Activated gamma-delta T cell (primary cell): Measurements from ENCODE around the gene PGBD1.

Experiments
- DNase-seq: peaks from one replicate; lab custom pipeline; 2025; lab: John Stamatoyannopoulos, UW

The PGBD1 gene

DNA sequence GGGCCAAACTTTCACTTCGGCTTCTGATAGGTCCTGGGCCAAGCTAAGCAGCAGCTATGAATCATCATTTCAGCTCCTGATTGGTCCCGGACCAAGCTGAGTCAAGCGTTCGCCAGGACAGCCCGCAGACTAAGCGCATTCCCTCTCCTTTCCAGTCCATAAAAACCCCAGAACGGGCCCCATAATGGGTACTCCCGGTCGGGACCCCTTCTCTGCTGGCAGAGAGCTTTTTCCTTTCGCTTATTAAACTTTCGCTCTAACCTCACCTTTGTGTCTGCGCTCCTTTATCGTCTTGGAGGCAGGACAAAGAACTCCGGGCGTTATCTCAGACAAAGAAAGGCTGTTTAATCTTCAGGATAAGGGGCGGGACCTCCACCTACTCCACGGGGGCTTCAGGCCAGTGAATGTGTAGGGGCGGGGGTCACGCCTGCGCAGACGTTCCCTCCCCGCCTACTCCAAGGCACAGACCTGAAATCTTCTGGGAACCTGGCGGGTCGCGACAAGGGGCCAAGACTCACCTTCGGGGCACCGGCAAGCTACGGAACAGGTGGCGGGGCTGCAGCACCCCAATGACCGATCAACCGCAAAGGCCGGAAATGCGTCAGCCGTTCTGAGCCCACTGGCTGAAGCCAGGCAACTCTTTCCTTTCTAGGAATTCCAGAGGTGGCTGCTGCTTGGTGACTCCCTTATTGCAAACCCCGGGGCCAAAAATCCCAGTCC, 54.4 kb downstream of the PGBD1 start, which contains the start of gene ZSCAN31:
ZSCAN31 (minus strand) TSS at position 585 of the 720 bp plus-strand sequence. CDS start 6,465 bp downstream, outside the sequence.
- DNase-seq, result peak; percentile 57

DNA sequence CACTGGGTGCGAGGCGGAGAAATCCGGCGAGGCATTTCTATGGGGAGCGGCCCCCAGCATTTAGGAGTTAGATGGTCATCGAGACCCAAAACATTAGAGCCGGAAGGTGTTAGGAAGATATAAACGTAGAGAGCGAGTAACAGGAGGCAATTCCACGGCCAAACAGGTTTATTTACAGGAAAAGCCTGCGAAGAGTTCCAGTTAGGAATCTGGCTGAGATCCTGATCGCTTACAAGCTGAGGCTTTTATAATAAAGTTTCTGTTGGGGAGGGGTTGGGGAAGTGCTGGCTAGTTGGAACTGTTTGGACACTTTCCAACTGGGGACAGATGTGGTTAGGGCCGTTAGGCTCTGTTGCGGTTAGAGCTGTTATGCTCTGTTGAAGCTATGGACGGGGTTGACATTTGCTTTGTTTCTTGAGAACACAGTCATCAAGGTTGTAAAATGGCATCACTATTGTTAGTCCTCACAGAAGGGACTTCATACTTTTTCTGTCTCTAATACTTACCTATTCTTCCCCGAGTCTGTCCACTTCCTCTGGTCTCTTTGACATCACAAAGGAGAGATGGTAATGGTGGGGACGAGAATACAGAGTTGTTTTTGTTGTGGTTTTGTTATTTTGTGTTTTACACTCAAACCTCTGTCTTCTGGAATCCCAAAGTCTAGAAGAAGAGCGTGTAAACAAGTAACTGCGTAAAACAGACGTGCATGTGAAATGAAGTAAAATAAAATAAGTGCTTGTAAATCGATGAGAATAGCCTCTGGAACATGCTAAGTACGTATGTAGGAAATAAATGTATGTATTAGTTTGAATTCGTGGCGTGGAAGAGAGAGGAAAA, 55.1 kb downstream of the PGBD1 start:
- DNase-seq, result no peak

DNA sequence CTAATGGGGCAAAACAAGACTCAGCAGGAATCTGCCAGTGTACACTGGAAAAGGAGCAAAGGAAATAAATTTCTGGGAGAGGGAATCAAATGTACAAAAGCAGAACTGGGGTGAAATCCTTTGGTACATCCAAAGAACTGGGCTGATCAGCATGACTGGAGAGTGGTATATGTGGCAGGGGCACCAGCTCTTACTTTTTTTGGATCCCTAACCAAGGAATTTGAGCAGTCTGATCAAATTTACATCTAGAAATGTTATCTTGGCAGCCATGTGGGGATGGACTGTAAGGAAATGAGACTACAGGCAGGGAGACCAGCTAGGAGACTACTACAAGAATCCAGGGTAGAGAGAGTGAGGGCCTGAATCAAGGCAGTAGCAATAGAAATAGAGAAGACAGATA, 55.7 kb downstream of the PGBD1 start:
- no peak for DNase-seq

DNA sequence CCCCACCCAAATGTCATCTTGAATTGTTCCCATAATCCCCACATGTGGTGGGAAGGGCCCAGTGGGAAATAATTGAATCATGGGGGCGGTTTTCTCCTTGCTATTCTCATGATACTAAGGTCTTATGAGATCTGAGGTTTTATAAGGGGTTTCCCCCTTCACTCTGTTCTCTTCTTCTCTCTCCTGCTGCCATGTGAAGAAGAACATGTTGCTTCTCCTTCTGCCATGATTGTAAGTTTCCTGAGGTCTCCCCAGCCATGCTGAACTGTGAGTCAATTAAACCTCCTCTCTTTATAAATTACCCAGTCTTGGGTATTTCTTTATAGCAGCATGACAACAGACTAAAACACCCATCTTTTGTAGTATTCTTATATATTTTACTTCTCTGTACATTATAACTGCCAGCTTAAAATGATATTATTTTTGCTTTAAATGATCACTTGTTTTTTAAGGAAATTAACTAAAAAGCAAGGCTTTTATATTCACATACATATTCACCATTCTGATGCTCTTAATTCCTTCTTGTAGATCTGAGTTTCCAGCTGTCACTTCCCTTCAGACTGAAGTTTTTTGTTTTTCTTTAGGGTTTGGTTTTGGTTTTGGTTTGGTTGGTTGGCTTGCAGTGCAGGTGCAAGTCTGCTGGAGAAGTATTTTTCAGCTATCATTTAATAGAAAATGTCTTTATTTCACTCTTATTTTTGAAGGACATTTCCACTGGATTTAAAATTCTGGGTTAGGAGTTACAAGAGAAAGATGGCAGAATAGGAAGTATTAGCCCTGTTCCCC, 59.1 kb downstream of the PGBD1 start:
- no peak for DNase-seq

DNA sequence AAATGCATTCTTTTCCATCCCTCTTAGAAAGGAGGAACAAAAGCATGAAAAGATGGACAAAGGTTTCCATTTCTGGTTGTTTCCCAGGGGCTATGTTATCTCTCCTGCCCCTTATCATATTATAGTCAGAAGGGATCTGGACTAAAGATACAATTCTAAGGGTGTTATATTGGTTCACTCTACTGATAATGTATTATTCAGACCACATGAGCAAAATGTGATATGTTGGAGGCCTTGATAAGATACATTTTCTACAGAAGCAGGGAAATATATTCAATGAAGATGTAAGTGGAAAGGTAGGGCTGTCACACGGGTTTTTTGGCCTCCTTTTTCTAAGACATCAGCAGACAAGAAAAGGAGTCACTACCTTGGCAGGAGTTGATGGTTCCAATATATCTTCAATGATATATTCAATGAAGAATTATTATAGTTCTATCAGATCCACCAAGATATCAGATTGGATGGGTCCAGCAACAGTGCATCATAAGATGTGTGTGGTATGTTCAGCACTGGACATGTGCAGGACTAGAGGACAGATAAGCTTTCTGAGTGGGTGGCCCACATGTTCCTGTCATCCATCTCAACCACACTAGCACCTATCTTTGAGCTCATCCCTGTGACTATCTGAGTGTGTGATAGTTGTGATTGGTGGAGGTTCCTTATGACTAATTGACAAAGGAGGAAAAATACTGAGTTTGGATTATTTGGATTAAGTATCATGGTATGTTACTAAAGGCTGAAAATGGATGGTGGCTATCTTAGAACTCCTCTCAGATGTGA, 62.7 kb downstream of the PGBD1 start:
- DNase-seq, result no peak

DNA sequence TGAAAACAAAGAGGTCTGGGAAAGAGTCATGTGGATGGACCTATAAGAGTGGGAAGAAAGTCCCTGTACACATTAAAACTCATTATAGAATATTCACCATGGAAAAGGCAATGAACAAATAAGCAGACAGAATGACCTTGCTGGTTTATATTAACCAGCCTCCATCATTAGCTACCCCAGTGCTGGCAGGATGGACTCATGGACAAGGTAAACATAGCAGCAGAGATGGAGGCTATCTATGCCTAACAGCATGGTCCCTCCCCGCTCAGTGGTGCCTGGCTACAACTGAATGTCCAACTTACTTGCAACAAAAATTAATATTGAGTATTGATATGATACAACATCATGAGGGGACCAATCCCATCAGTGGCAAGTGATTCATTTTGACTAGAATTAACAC, 63.8 kb downstream of the PGBD1 start:
- no peak for DNase-seq

DNA sequence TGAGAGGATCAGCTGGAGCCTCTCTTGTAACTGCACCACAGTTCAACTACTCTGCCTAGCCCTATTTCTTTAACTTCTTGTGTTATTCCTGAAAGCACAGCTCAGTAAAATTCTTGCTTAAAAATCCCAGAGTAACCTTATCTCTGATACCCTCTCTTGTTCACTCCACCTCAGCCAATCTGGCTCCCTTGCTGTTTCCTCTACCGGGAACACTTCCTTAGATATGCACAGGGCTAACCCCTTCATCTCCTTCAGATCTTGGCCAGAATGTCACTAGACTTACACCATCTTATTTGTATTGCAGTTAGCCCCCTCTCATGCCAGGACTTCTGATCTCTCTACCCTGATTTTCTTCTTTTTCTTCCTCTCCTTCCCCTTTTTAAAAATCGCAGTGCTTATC, 65.7 kb downstream of the PGBD1 start:
- no peak for DNase-seq

DNA sequence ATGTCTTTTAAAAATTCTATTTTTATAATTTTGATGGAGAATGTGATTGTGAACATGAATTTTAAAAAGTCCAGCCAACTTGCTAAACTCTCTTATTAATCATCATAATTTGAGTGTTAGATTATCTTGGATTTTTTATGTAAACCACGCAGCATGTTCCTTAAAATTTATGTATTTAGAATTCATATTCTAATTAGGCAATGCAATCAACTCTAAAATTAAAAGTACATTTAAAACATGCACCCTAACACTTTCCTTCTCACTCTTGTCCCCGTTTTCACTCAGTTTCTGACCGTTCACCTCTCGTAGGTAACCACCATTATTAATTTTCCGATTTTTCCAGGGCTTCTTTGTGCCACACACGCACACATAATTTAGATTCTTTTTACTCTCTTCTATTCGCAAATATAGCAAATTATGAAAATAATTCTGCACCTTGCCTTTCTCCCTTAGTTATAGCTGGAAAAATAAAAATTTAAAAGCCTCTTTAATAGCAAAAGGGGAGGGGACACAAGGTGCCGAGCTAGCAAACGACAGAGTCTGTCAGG, 68.0 kb downstream of the PGBD1 start:
- no peak for DNase-seq

DNA sequence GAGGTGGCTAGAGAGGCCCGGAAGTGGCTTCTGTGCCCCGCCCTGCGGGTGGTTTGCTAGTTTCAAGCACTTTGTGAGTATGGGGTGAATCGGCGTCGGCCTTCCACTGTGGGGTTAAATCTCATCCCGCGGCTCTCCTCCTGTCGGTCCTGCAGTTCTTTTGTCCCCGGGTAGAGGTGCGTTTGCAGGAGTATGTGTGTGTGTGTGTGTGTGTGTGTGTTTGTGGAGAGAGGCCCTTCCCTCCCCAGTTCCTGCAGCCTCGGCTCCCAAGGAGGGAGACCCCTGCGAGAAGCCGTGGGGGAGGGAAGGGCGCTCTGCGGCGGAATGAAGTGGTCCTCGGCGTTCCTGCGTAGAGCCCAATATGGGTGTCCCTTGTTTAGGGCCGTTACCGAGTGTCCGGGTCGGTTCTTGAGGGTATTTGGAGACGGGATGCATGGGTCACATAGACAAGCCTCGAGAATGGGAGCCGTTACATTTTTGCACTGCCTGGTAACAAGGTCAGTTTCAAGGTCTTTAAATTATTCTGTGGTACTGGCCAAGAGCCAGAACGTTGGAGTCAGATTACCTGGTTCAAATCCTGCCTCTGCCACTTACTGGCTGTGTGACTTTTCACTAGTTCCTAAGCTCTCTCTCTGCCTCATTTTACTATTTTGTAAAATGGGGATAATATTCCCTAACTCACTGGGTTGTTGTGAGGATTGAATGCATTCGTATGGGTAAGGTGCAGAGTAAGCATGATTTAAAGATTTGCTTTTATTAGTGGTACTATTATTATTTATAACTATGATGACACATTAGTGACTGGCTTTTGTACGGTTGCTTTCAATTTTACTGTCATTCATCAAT, 68.7 kb downstream of the PGBD1 start, which contains the start of gene ZKSCAN3:
ZKSCAN3 (plus strand) TSS at position 56 of the 846 bp plus-strand sequence. CDS start 9,640 bp downstream, outside the sequence.
- peak; percentile 55 for DNase-seq

DNA sequence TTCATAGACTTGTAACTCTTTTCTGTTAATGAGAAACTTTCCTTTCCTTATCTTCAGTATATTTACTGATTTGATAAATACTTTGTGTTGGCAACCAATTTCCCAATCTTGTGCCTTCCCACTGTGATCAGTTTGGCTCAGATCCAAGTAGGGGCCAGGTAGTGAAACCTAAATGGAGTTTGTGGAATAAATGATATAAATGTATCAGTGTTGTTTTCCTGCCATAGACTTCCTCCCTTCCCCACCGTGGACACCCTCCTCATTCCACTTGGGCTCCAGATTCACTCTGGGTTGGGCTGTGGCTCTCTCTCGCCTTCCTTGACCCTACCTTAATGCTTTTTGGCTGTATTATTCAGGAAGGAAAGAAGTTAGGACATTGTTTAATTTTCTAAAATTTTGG, 69.7 kb downstream of the PGBD1 start:
- DNase-seq, result no peak

DNA sequence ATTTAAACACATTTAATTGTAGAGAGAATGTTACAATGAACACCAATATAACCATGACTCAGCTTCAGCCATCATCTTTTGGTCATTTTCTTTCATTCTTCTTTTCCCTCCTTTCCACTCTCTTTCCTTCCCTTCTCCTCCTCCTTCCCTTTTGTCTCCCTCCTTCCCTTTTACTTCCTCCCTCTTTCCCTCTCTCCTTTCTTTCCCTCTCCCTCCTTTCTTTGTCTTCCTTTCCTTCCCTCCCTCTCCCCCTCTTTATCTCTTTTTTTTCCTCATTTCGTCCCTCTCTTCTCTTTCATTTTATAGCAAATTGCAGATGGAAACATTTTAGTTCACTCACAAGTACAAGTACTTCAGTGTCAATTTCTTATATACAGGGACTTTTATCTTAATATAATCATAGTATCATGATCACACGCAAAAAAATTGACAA, 70.1 kb downstream of the PGBD1 start:
- no peak for DNase-seq
